ENCODE data around the gene IST1. TPM values are rescaled to one million over a fixed set of nuclear protein-coding genes. Genes with fewer than 3 reads are reported as not detected.

IST1 gene
- total and polyA plus RNA-seq, 7 donors = 69.2 to 115 (median 85.4) TPM

- no peak overlapping the region for H3K27ac ChIP-seq
- H3K36me3 ChIP-seq (ENCODE audit: insufficient read depth in 1 of 2, low read depth in 1 of 2) = no peaks in the 10 kb centered on the region
- intact Hi-C loops (cut with DNase I) = no loop called here
- ATAC-seq = no peak
- TF ChIP-seq CTCF (IDR thresholded peaks at IDR 0.05) = no peak
- whole genome bisulfite sequencing, 3 donors = 56 to 63% (median 56%) methylated on average over 5 of the region's 5 CpGs
- no peak for DNase-seq
- no peak overlapping the region for H3K4me3 ChIP-seq
- H3K9me3 ChIP-seq = no peaks in the 10 kb centered on the region
- no peaks in the 10 kb centered on the region for H3K4me1 ChIP-seq
- no peaks in the 10 kb centered on the region for H3K27me3 ChIP-seq (ENCODE audit: insufficient read depth in 3 of 3, low read length in 2 of 3)
Measured at GRCh38 chr16:71952825-71953224, 57.5 kb downstream of the IST1 start.

GRCh38 chr16:71954180-71954579 lies 58.8 kb downstream of the IST1 start:
- ATAC-seq (no peak), DNase-seq (no peak)
- Histone ChIP-seq H3K27ac (no peak overlapping the region), H3K4me3 (no peak overlapping the region), H3K36me3 (ENCODE audit: insufficient read depth in 1 of 2, low read depth in 1 of 2) (no peaks in the 10 kb centered on the region), H3K9me3 (no peaks in the 10 kb centered on the region), H3K27me3 (ENCODE audit: insufficient read depth in 3 of 3, low read length in 2 of 3) (no peaks in the 10 kb centered on the region), H3K4me1 (no peaks in the 10 kb centered on the region)
- WGBS, 3 donors = 76 to 90% (median 77%) methylated on average over 5 of the region's 5 CpGs
- no peak for TF ChIP-seq CTCF (IDR thresholded peaks at IDR 0.05)
- intact Hi-C loops (cut with DNase I) = no loop called here

GRCh38 chr16:71954699-71955195 lies 59.4 kb downstream of the IST1 start:
- intact Hi-C loops (cut with DNase I) = no loop called here
- DNase-seq = no peak
- Histone ChIP-seq H3K4me3 (no peak overlapping the region), H3K36me3 (ENCODE audit: insufficient read depth in 1 of 2, low read depth in 1 of 2) (no peaks in the 10 kb centered on the region), H3K9me3 (no peaks in the 10 kb centered on the region), H3K4me1 (no peaks in the 10 kb centered on the region), H3K27me3 (ENCODE audit: insufficient read depth in 3 of 3, low read length in 2 of 3) (no peaks in the 10 kb centered on the region), H3K27ac (no peak overlapping the region)
- no peak for ATAC-seq
- TF ChIP-seq CTCF (IDR thresholded peaks at IDR 0.05) = no peak

- no peak for DNase-seq
- Histone ChIP-seq H3K27ac (no peak overlapping the region), H3K4me1 (no peaks in the 10 kb centered on the region), H3K9me3 (no peaks in the 10 kb centered on the region), H3K4me3 (no peak overlapping the region), H3K36me3 (ENCODE audit: insufficient read depth in 1 of 2, low read depth in 1 of 2) (no peaks in the 10 kb centered on the region), H3K27me3 (ENCODE audit: insufficient read depth in 3 of 3, low read length in 2 of 3) (no peaks in the 10 kb centered on the region)
- no peak for TF ChIP-seq CTCF (IDR thresholded peaks at IDR 0.05)
- ATAC-seq = no peak
- 69 to 81% (median 71%) methylated on average over 3 of the region's 3 CpGs for WGBS, 3 donors
- intact Hi-C loops (cut with DNase I) = no loop called here
Measured at GRCh38 chr16:71956486-71956885, 61.2 kb downstream of the IST1 start.

Data from psoas muscle (tissue), 8 donors.